Heart left ventricle (tissue), 16 donors: Measurements from ENCODE around the gene SORBS2. TPM values are rescaled to one million over a fixed set of nuclear protein-coding genes. Genes with fewer than 3 reads are reported as not detected.
"Not testable (repeated sequence)": the region's sequence is repeated elsewhere in the genome, so short reads cannot be mapped to it uniquely, and the experiment has no call there.

Experiments used
- ATAC-seq, 4 donors: fragments of 200-7000 bp; cut with Tn5 transposase; one replicate each; pipeline ENCODE4 v1.9.1; 2020 to 2022; ENCODE audit warnings: moderate library complexity in 4 of 4, mild to moderate bottlenecking in 3 of 4, moderate number of reproducible peaks in 1 of 4
- DNase-seq, 5 donors: peaks; one replicate each; pipeline ENCODE4 v3.0.0-alpha.2; 2020
- H3K27ac ChIP-seq, 12 donors: fragments of 200-600 bp; sonication (generic) in 4 of 12; one replicate each; pipeline versions ENCODE4 v1.5.0 to v1.8.0; 2016 to 2022; ENCODE audit warnings: mild to moderate bottlenecking in 2 of 12
- H3K27me3 ChIP-seq, 9 donors: fragments of 200-600 bp; sonication (generic) in 2 of 9; one replicate each; pipeline versions ENCODE4 v1.5.1 to v1.8.0; 2016 to 2022; ENCODE audit warnings: mild to moderate bottlenecking in 3 of 9
- H3K36me3 ChIP-seq, 9 donors: fragments of 200-600 bp; sonication (generic) in 2 of 9; one replicate each; pipeline versions ENCODE4 v1.5.0 to v1.8.0; 2018 to 2022; ENCODE audit warnings: mild to moderate bottlenecking in 2 of 9
- H3K4me1 ChIP-seq, 12 donors: fragments of 200-600 bp; sonication (generic) in 4 of 12; one replicate each; pipeline versions ENCODE4 v1.5.0 to v1.8.0; 2016 to 2022; ENCODE audit warnings: mild to moderate bottlenecking in 3 of 12
- H3K4me3 ChIP-seq, 12 donors: fragments of 200-600 bp; sonication (generic) in 4 of 12; one replicate each; pipeline versions ENCODE4 v1.5.0 to v1.8.0; 2017 to 2022; ENCODE audit warnings: mild to moderate bottlenecking in 9 of 12, moderate library complexity in 4 of 12
- H3K9me3 ChIP-seq, 12 donors: fragments of 200-600 bp; sonication (generic) in 4 of 12; one replicate each; pipeline versions ENCODE4 v1.5.0 to v1.8.0; 2016 to 2022; ENCODE audit warnings: mild to moderate bottlenecking in 1 of 12
- POLR2A ChIP-seq, 2 donors: fragments of 450-650 bp; IDR thresholded peaks; one replicate each; pipeline ENCODE4 v1.6.1; 2017; ENCODE audit warnings: antibody characterized with exemption in 2 of 2, mild to moderate bottlenecking in 2 of 2, moderate library complexity in 2 of 2
- WGBS, 4 donors: extraction: QIAGEN DNeasy Blood & Tissue Kit in 2 of 4; methylation state at CpG; one replicate each; pipeline versions ENCODE4 v1.1.5 to v1.1.7; 2013 to 2018; 5-methylcytosine and 5-hydroxymethylcytosine counted together
- intact Hi-C, 10 donors: fragments of 100-400 bp; cut with DNase I; formaldehyde crosslinking; loops; one replicate each; pipeline versions ENCODE4 v1.11.1 to v1.14.2; 2022
- polyA plus RNA-seq, 2 donors: library from polyadenylated mRNA; stranded (reverse); fragments of 200-250 nt; gene quantifications; one replicate each; pipeline ENCODE4 v1.2.3, GENCODE V29; 2013
- total RNA-seq, 9 donors: library from RNA; depleted of rRNA in 2 of 9; stranded (reverse); fragments of >200 nt in 2 of 9; fragmentation: NEBNext Ultra II Directional in 3 of 9; extraction: Animal tissue kit (Norgen Biotek cat#: 25700) in 3 of 9; gene quantifications; one replicate each; pipeline versions ENCODE4 v1.1.0 to v1.2.4, GENCODE V29; 2016 to 2023
- TF ChIP-seq, protein P1 (sequence below), 12 donors: fragments of 200-600 bp; sonication (generic) in 4 of 12; IDR thresholded peaks; one replicate each; pipeline versions ENCODE4 v1.5.0 to v1.8.0; 2018 to 2022; ENCODE audit warnings: antibody characterized with exemption in 12 of 12, mild to moderate bottlenecking in 5 of 12
- donor health status: ischemic (EF 13 %, LVEDD 7.1; RV severe dilation, severe dysfunction).
- donor health status: healthy with polysubstance abuse.
- donor health status: DM: no; HTN: yes; CAD: no.
- donor health status: DM: no; HTN: no; CAD: no.
- donor health status: ischemic (EF 25% LVEDD 6.9; RV normal size, moderate dysfunction).
- donor health status: ischemic (EF 25% LVEDD 5.7; RV mildly dilated, moderate dysfunction).
- donor health status: healthy.
- donor health status: DM: yes; HTN: yes; CAD: no.
- donor health status: ischemic (EF 35%, LVEDD 5.7; RV mildly dilated, moderate dysfunction).
- donor health status: nonischemic (EF 11% LVEDD 7.7; RV severe dilation, severe dysfunction).
- donor health status: DM: yes; HTN: yes; CAD: no.
- donor health status: PGD.
- donor health status: ischemic (EF 29% LVEDD 5.4; RV normal size, mild dysfunction).
- donor health status: nonischemic (EF 23%, LVEDD 6.1; RV moderate dilation, normal function).

The SORBS2 gene
- total and polyA plus RNA-seq, 11 donors = 254 to 2,158 (median 1,369) TPM

DNA sequence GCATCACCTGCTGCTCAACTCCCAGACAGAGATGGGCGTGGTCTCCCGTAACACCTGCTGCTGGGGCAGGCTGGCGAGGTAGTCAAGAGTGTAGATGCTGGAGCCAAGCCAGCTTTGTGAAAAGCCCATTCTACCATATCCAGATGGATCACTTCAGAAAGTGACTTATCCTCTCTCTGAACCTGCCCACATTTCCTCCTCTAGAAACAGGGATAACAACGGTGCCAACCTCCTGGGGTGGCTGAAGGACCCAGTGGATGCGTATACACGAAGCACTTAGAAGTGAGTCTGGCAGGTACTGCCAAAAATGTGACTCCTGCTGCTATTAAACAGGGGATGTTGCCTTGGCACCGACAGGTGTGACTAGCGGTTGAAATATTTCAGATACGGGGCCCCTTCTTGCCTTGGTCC, 95.8 kb downstream of the SORBS2 start:
- TF ChIP-seq POLR2A (IDR thresholded peaks at IDR 0.05) = no peak
- TF ChIP-seq, protein P1, sequence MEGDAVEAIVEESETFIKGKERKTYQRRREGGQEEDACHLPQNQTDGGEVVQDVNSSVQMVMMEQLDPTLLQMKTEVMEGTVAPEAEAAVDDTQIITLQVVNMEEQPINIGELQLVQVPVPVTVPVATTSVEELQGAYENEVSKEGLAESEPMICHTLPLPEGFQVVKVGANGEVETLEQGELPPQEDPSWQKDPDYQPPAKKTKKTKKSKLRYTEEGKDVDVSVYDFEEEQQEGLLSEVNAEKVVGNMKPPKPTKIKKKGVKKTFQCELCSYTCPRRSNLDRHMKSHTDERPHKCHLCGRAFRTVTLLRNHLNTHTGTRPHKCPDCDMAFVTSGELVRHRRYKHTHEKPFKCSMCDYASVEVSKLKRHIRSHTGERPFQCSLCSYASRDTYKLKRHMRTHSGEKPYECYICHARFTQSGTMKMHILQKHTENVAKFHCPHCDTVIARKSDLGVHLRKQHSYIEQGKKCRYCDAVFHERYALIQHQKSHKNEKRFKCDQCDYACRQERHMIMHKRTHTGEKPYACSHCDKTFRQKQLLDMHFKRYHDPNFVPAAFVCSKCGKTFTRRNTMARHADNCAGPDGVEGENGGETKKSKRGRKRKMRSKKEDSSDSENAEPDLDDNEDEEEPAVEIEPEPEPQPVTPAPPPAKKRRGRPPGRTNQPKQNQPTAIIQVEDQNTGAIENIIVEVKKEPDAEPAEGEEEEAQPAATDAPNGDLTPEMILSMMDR (IDR thresholded peaks at IDR 0.05) = no peak
- DNase-seq = no peak
- intact Hi-C loops = loop anchor here in 3 of 10 donors (2.0 to 5.0 kb wide), 3 partner anchors 34 to 49 kb away; no protein-coding TSS in a partner anchor
- H3K27ac ChIP-seq = peak overlapping the region in 11 of 12 donors; percentile 38 to 86 (median 63)
- peaks cover 3 to 87% (median 43%) of the 10 kb centered on the region in 12 donors for H3K4me1 ChIP-seq
- no peaks in the 10 kb centered on the region for H3K27me3 ChIP-seq
- H3K4me3 ChIP-seq = no peak overlapping the region
- no peaks in the 10 kb centered on the region for H3K9me3 ChIP-seq
- ATAC-seq = peak in 3 of 4 donors; percentile 13 to 21 (median 21)
- peaks cover 0 to 3% (median 0%) of the 10 kb centered on the region in 9 donors for H3K36me3 ChIP-seq
- WGBS, 4 donors = 36 to 48% (median 43%) methylated on average over 9 of the region's 9 CpGs

- peaks cover 3 to 96% (median 43%) of the 10 kb centered on the region in 12 donors for H3K4me1 ChIP-seq
These were observed 97.5 kb downstream of the SORBS2 start for GRCh38 chr4:185714524-185714923.

DNA sequence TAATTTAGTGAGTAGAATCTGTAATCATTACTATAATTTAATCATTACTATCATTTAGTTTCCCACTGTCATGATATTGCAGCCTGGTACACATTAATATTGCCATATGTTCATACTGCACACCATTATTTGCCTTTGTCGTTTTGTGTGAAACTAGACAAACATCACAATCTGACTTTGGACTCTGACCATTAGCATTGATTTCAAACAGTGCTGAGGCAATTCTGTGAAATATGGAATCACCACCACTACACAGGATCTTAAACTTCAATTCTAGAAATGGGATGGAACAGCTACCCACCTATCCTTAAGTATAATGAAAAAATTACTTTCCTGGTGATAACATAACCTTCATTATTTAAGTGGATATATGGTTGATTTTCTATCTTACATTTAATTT, 98.3 kb downstream of the SORBS2 start:
- intact Hi-C loops = no loop called here
- DNase-seq = no peak
- peaks cover 0 to 5% (median 0%) of the 10 kb centered on the region in 9 donors for H3K36me3 ChIP-seq
- TF ChIP-seq, protein P1 (IDR thresholded peaks at IDR 0.05) = no peak
- no peak for TF ChIP-seq POLR2A (IDR thresholded peaks at IDR 0.05)
- ATAC-seq = no peak
- H3K27ac ChIP-seq = peak overlapping the region in 4 of 12 donors; percentile 21 to 62 (median 42)
- no peaks in the 10 kb centered on the region for H3K27me3 ChIP-seq
- peaks cover 3 to 95% (median 43%) of the 10 kb centered on the region in 12 donors for H3K4me1 ChIP-seq
- 57 to 68% (median 60%) methylated on average over 1 of the region's 1 CpG for WGBS, 4 donors
- no peaks in the 10 kb centered on the region for H3K9me3 ChIP-seq
- no peak overlapping the region for H3K4me3 ChIP-seq

More at GRCh38 chr4:185714524-185714923, 97.5 kb downstream of the SORBS2 start:
- ATAC-seq, DNase-seq, H3K27me3 ChIP-seq, H3K4me3 ChIP-seq, H3K9me3 ChIP-seq, intact Hi-C loops, H3K36me3 ChIP-seq: not testable (repeated sequence)
- 58 to 83% (median 72%) methylated on average over 5 of the region's 5 CpGs for WGBS, 4 donors
- H3K27ac ChIP-seq = peak overlapping the region in 4 of 12 donors; percentile 3 to 21 (median 7)

- H3K27ac ChIP-seq = peak overlapping the region in 5 of 12 donors; percentile 5 to 62 (median 26)
- DNase-seq (no peak), ATAC-seq (no peak)
- H3K4me1 ChIP-seq = peaks cover 3 to 97% (median 41%) of the 10 kb centered on the region in 12 donors
- H3K36me3 ChIP-seq = peaks cover 0 to 5% (median 0%) of the 10 kb centered on the region in 9 donors
- no peaks in the 10 kb centered on the region for H3K9me3 ChIP-seq
- no peaks in the 10 kb centered on the region for H3K27me3 ChIP-seq
- intact Hi-C loops = no loop called here
- WGBS, 4 donors = 43 to 54% (median 48%) methylated on average over 5 of the region's 5 CpGs
- H3K4me3 ChIP-seq = no peak overlapping the region
- no peak for TF ChIP-seq POLR2A (IDR thresholded peaks at IDR 0.05)
- TF ChIP-seq, protein P1 (IDR thresholded peaks at IDR 0.05) = no peak
These were observed 98.7 kb downstream of the SORBS2 start for GRCh38 chr4:185713272-185713671.
